NCI-H1105 treated with DMSO at 0.1 percent for 48 hours (cell line): Measurements from ENCODE around the gene NCF4.
A peak's percentile ranks its signal among the peaks of the same experiment; 100 is the strongest.

Experiments used
- DNase-seq: peaks from one replicate; lab custom pipeline; 2025; lab: John Stamatoyannopoulos, UW

Gene NCF4

DNA sequence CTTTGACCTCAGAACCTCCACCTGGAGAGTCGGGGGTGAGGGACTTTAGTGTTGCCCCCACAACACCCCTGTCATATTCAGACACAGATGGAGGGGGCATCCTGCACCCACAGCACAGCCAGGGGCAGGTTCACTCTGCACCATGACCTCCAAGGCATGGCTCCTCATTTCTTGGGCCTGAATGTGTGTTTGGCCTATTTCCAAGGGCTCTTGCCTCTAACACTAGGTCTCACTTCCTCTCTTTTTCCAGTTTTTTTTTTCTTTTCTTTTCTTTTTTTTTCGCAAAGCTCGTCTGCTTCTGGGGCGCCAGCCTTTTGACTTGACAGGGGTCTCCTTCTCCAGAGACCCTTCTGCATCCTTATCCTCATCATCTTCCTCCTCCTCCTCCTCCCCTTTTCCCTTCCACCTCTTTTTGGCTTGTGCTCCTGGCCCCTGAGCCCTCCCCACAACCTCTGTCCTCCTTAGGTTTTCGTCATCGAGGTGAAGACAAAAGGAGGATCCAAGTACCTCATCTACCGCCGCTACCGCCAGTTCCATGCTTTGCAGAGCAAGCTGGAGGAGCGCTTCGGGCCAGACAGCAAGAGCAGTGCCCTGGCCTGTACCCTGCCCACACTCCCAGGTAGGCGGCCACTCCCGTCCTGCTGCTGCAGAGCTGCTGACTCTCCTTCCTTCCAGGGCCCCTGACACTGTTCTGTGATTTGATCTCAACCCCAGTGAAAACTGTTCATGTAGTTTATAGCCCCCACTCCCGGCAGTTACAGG, 3.8 kb downstream of the NCF4 start:
- no peak for DNase-seq

DNA sequence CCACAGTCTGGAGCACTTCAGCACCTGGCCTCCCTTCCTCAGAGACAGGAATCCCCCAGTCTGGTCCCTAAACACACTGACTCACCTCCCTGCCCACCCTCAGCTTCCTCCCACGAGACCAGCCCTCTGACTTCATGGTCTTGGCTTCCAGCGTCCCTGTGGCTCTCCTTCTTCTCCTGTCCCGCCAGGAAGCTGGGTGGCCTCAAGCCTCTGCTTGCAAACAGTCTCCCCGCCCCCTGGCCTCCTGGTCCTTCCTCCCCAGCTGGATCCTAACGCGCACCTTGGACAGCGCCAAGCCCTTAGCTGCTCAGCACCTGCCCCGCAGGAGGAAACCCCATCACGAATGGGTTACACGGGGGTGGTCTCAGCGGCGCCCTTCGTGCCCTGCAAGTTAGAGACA, 4.5 kb downstream of the NCF4 start:
- no peak for DNase-seq

- no peak for DNase-seq
Measured at GRCh38 chr22:36867695-36868094, 6.9 kb downstream of the NCF4 start.

- no peak for DNase-seq
Measured at GRCh38 chr22:36868546-36869181, 7.9 kb downstream of the NCF4 start.

DNA sequence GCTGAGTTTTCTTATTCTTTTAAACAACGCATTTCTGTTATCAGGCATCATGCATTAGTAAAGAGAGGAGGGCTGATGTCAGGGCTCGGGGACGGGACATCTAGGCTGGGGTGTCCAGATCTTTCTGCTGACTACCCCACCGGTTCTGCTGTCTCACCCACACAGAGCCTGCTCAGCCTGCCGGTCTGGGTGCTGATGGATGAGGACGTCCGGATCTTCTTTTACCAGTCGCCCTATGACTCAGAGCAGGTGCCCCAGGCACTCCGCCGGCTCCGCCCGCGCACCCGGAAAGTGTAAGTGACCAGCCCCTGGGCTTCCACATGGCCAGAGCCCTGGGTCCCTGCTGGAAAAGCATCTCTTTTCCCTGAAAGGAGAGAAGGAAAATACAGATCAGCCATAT, 9.4 kb downstream of the NCF4 start:
- DNase-seq: no peak

- no peak for DNase-seq
Measured at GRCh38 chr22:36871669-36872081, 10.9 kb downstream of the NCF4 start.

DNA sequence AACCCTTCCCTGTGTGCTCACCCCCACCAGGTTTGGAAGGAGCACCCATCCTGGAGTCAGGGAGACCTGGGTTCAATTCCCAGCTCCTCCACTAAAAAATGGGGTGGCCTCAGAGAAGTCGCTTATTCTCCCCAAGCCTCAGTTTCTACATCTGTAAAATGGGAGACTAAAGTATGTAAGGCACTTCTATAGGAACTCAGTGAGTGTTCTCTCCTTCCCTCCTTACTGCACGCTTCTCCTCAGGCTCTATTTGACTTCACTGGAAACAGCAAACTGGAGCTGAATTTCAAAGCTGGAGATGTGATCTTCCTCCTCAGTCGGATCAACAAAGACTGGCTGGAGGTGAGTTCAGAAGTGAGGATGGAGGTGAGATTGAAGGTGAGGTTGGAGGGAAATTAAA, 11.3 kb downstream of the NCF4 start:
- no peak for DNase-seq

DNA sequence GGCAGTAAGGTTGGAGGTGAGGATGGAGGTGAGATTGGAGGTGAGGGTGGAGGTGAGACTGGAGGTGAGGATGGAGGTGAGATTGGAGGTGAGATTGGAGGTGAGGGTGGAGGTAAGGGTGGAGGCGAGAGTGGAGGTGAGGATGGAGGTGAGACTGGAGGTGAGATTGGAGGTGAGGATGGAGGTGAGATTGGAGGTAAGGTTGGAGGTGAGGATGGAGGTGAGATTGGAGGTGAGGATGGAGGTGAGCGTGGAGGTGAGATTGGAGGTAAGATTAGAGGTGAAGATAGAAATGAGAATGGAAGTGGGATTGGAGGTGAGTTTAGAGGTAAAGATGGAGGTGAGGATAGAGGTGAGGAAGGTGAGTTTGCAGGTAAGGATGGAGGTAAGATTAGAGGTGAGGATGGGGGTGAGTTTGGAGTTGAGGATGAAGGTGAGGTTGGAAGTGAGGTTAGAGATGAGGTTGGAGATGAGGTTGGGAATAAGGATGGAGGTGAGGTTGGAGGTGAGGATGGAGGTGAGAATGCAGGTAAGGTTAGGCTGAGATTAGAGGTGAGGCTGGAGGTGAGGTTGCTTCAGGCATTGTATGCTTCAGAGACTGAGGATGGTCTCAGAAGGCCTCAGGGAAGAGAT, 12.2 kb downstream of the NCF4 start:
- DNase-seq: no peak

DNA sequence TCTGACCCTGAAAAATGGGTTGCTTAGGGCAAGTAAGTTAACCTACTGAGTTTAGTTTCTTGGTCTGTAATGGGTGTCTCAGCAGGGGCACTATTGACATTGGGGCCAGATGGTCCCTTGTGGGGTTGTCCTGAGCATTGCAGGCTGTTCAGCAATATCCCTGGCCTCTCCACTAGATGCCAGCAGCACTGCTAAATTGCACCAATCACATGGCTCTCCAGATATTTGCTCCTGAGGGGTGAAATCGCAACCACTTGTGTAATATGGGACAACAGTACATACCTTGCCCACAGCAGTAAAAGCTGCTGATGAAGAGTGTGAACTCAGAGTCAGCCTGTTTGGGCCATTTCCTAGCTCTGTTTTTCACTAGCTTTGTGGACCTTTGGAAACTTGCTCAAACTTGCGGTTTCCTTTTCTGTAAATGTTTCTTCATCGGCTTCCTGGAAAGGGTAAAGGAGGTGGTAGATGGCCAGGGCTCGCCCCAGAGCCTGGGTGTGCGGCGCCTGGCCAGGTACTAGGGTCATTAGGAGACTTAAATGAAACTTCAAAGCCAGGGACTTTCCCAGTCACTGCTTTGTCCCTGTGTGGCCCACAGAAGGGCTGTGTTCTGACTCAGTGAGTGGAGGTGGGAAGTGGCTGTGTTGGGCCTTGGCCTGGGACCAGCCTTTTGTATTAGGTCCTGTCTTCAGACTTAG, 13.0 kb downstream of the NCF4 start:
- peak; percentile 9 for DNase-seq

DNA sequence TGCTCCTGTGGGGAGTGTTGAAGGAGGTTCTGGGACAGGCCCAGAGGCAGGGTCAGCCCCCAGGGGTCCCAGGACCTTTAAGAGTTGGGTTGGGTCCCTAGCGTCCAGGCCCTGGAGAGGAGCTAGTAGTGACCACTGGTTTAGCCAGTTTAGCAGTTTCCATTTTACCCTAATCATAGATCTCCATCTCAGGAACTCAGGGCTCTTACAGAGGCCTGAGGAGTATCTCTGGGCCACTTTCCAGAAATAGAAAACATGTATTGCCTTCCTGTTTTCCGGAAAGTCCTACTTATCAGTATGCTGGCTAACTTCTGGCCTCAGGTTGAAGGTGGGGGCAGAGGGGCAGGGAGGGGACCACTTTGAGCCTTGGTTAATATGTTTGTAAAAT, 13.5 kb downstream of the NCF4 start:
- no peak for DNase-seq

DNA sequence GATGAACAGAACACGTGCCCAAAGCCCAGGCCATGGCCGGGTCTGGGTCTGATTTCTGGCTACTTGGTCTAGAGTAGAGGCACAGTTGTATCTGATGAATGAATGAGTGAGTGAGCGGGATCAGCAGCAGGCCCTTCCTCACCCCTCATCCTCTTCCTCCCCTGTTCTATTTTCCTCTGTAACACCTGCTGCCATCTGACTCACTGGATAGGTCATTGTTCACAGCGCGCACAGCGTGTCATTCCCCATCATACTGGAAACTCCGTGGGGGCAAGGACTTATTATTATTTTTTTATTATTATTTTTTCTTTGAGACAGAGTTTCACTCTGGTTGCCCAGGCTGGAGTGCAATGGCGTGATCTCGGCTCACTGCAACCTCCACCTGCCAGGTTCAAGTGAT, 13.9 kb downstream of the NCF4 start:
- DNase-seq: no peak

GRCh38 chr22:36875741-36876140, 14.9 kb downstream of the NCF4 start:
- no peak for DNase-seq

DNA sequence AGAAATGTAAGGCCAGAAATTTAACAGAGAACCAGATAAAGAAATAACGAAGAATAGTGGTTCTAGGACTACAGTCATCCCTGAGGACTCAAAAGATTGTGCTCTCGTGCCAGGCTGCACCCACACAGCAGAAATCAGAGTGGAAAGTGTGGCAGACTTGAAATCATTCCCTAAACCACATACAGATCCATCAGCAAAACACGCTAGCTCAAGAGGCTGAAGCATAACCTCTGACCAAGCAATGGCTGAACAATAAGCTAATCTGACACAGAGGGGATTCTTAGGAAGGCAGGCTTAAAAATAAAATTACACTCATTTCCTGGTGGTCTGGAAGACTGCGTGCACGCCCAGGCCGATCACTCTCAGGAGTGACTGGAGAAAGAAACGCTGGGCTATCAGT, 19.0 kb downstream of the NCF4 start:
- DNase-seq: no peak

DNA sequence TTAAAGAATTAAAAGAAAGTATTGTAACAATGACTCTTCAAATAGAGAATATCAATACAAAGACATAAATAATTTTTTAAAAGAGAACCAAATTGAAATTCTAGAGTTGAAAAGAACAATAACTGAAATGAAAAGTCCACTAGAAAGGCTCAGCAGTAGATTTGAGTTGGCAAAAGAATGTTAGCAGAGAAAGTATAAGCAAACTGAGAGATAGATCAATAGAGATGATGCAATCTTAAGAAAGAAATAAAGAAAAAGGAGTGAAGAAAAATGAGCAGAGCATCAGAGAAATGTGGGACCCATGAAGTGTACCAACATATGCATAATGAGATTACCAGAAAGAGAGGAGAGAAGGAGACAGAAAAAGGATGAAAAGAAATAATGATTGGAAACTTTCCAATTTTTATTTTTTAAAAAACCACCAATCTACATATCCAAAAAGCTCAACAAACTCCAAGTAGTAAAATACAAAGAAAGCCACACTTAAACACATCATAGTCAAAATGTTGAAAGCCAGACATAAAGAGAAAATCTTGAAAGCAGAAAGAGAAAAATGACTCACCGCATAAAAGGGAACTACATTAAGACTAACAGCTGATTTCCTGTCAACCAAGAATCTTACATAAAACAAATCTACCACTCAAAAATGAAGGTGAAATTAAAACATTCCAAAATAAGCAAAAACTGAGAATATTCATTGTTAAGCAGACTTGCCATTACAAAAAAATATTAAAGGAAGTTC, 20.9 kb downstream of the NCF4 start:
- no peak for DNase-seq

GRCh38 chr22:36884349-36885158, 23.7 kb downstream of the NCF4 start:
- DNase-seq: no peak

GRCh38 chr22:36885474-36885873, 24.7 kb downstream of the NCF4 start:
- DNase-seq: no peak

DNA sequence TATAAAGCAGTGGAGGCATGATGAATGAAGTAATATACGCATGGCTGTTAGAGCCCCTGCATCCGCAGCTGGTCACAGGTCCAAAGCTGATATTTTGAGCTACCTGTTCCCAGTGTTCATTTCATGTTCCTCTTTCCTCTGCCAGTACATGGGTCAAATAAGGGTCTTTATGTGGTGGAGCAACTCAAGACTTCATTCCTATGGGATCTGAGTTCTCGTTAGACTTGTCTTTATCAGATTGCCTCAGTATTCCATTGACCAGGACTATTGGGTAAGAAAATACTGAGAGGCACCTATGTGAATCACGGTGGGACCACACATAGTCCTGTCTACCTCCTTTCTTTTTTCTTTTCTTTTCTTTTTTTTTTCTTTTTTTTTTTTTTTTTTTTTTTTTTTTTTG, 25.2 kb downstream of the NCF4 start:
- DNase-seq: no peak

GRCh38 chr22:36887162-36887561, 26.4 kb downstream of the NCF4 start:
- no peak for DNase-seq

DNA sequence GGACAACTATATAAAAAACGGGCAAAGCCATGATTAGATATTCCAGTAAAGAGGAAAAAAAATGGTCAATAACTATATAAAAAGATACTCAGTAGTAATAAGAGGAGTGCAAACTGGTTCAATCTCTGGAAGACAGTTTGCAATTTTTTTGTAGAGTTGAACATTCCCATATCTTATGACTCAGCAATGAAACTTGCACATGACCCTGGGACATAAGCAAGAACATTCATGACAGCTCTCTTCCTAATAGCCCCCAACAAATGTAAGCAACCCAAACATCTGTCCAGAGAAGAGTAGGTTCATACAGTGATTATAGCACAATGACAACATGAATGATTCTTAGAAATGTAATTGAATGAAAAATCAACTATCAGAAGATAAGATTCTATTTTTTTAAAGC, 30.8 kb downstream of the NCF4 start:
- no peak for DNase-seq

GRCh38 chr22:36892292-36892691, 31.5 kb downstream of the NCF4 start:
- DNase-seq: no peak

- DNase-seq: no peak
Measured at GRCh38 chr22:36893262-36893661, 32.5 kb downstream of the NCF4 start.
